Prostate gland (tissue), 2 donors: Measurements from ENCODE around the gene ASXL2. TPM values are rescaled to one million over a fixed set of nuclear protein-coding genes. Genes with fewer than 3 reads are reported as not detected.
A peak's percentile ranks its signal among the peaks of the same experiment; 100 is the strongest.

Source experiments
- DNase-seq: peaks from one replicate; pipeline ENCODE4 v3.0.0-alpha.2; 2019; ENCODE audit warnings: low spot score
- H3K27ac ChIP-seq, 2 donors: fragments of 200-600 bp; sonication (generic); 2 replicates each; pipeline ENCODE4 v1.5.1; 2017 to 2019
- H3K27me3 ChIP-seq: fragments of 200-600 bp; sonication (generic); replicated peaks from 2 replicates; pipeline ENCODE4 v1.5.1; 2019; ENCODE audit not compliant: insufficient read depth
- H3K36me3 ChIP-seq, 2 donors: fragments of 200-600 bp; sonication (generic); 1 replicate in 1 of 2; 2 replicates in 1 of 2; pipeline versions ENCODE4 v1.5.1 to v1.8.1; 2017 to 2019
- H3K4me1 ChIP-seq: fragments of 200-600 bp; sonication (generic); replicated peaks from 2 replicates; pipeline ENCODE4 v1.5.1; 2019
- H3K4me3 ChIP-seq, 2 donors: fragments of 200-600 bp; sonication (generic); 2 replicates each; pipeline ENCODE4 v1.5.1; 2017 to 2019
- H3K9me3 ChIP-seq: fragments of 200-600 bp; sonication (generic); 2 replicates; pipeline ENCODE4 v1.5.1; 2017
- POLR2A ChIP-seq: fragments of 450-650 bp; IDR thresholded peaks from one replicate; pipeline ENCODE4 v1.6.1; 2016; ENCODE audit warnings: antibody characterized with exemption, mild to moderate bottlenecking
- POLR2AphosphoS5 ChIP-seq: sonication (generic); formaldehyde crosslinking; IDR thresholded peaks from one replicate; pipeline ENCODE4 v1.6.1; 2017; ENCODE audit warnings: antibody characterized with exemption
- WGBS: methylation state at CpG from one replicate; pipeline ENCODE4 v1.1.5; 2018; 5-methylcytosine and 5-hydroxymethylcytosine counted together
- intact Hi-C: fragments of 100-400 bp; cut with DNase I; formaldehyde crosslinking; loops from one replicate; pipeline ENCODE4 v1.14.2; 2022
- total RNA-seq, 2 donors: library from RNA; depleted of rRNA; stranded (reverse); fragments of >200 nt; gene quantifications; one replicate each; pipeline ENCODE4 v1.1.0, GENCODE V29; 2016
- TF ChIP-seq, protein P1 (sequence below), 4 experiments: fragments of 200-600 bp in 2 of 4; fragments of 450-650 bp in 2 of 4; sonication (generic) in 2 of 4; IDR thresholded peaks; 1 replicate in 3 of 4; 2 replicates in 1 of 4; pipeline ENCODE4 v1.5.1; 2016 to 2019; ENCODE audit warnings: antibody characterized with exemption in 4 of 4, mild to moderate bottlenecking in 2 of 4, moderate library complexity in 2 of 4

Gene ASXL2
- total RNA-seq, 2 donors from 2014 or later, result 15.8 to 36.1 TPM

DNA sequence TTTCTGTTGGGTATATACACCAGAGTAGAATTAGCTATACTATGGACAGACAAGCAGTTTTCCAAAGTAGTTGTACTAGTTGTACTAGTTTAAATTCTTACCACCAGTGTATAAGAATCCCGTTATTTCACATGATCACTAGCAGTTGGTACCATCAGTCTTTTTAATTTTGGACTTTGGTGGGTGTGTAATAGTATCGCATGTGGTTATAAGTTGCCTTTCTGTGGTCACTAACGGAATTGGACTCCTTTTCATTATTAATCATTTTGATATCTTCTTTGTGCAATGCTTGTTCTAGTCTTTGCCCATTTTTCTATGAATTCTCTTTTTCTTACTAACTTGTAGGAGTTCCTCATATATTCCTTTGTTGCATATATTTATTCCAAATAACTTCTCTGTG lies 89.8 kb downstream of the ASXL2 start:
- Histone ChIP-seq H3K9me3 (no peaks in the 10 kb centered on the region), H3K4me3 (no peak overlapping the region), H3K36me3 (no peaks in the 10 kb centered on the region), H3K27me3 (no peaks in the 10 kb centered on the region), H3K27ac (no peak overlapping the region), H3K4me1 (no peaks in the 10 kb centered on the region)
- 96% methylated on average over 3 of the region's 3 CpGs for WGBS
- intact Hi-C loops, result no loop called here
- TF ChIP-seq, protein P1, sequence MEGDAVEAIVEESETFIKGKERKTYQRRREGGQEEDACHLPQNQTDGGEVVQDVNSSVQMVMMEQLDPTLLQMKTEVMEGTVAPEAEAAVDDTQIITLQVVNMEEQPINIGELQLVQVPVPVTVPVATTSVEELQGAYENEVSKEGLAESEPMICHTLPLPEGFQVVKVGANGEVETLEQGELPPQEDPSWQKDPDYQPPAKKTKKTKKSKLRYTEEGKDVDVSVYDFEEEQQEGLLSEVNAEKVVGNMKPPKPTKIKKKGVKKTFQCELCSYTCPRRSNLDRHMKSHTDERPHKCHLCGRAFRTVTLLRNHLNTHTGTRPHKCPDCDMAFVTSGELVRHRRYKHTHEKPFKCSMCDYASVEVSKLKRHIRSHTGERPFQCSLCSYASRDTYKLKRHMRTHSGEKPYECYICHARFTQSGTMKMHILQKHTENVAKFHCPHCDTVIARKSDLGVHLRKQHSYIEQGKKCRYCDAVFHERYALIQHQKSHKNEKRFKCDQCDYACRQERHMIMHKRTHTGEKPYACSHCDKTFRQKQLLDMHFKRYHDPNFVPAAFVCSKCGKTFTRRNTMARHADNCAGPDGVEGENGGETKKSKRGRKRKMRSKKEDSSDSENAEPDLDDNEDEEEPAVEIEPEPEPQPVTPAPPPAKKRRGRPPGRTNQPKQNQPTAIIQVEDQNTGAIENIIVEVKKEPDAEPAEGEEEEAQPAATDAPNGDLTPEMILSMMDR (IDR thresholded peaks at IDR 0.05), result no peak
- no peak for DNase-seq

DNA sequence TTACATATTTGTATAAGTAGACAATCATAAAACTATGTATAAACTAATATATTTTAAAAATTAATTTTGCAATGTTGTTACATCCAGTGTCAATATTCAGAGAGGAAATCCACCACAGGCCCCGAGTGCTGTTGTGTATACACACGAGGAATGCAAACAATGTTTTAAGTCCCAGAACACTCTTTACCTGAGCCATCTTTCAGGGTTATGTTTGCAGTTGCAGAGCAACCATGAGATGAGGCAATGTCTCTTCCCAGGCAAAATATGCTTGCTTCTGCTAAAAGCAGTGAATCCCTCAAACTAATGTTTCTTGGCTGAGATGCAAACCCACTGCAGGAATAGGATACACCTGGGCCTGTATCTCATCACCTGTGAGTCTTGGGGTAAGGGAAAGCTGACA lies 91.3 kb downstream of the ASXL2 start:
- WGBS, result 54% methylated on average over 2 of the region's 2 CpGs
- DNase-seq, result peak; percentile 19
- no peaks in the 10 kb centered on the region for H3K4me1 ChIP-seq
- no peak overlapping the region for H3K4me3 ChIP-seq
- no peaks in the 10 kb centered on the region for H3K36me3 ChIP-seq
- no peak for TF ChIP-seq POLR2A
- no peak for TF ChIP-seq POLR2AphosphoS5
- TF ChIP-seq, protein P1 (IDR thresholded peaks at IDR 0.05), result no peak
- intact Hi-C loops, result no loop called here
- H3K9me3 ChIP-seq, result no peaks in the 10 kb centered on the region
- no peak overlapping the region for H3K27ac ChIP-seq
- H3K27me3 ChIP-seq, result no peaks in the 10 kb centered on the region

DNA sequence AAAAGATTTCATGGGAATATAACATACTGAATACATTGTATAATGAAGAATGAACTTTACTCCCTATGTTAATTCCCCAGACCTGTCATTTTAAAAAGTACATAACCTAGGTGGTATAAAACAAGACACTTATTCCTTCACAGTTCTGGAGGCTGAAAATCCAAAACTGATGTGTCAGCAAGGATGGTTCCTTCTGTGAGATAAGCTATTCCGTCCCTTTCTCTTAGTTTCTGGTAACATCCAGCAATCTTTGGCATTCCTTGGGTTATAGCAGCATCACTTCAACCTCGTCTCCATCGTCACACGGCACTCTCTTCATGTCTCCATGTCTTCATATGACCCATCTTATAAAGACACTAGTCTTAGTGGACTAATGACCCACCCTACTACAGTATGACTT lies 93.9 kb downstream of the ASXL2 start:
- Histone ChIP-seq H3K36me3 (no peaks in the 10 kb centered on the region), H3K27ac (no peak overlapping the region), H3K9me3 (no peaks in the 10 kb centered on the region), H3K4me3 (no peak overlapping the region), H3K27me3 (no peaks in the 10 kb centered on the region), H3K4me1 (no peaks in the 10 kb centered on the region)
- TF ChIP-seq, protein P1 (IDR thresholded peaks at IDR 0.05), result no peak
- TF ChIP-seq POLR2AphosphoS5 (no peak), POLR2A (no peak)
- 97% methylated on average over 4 of the region's 4 CpGs for WGBS
- DNase-seq, result no peak
- intact Hi-C loops, result no loop called here

DNA sequence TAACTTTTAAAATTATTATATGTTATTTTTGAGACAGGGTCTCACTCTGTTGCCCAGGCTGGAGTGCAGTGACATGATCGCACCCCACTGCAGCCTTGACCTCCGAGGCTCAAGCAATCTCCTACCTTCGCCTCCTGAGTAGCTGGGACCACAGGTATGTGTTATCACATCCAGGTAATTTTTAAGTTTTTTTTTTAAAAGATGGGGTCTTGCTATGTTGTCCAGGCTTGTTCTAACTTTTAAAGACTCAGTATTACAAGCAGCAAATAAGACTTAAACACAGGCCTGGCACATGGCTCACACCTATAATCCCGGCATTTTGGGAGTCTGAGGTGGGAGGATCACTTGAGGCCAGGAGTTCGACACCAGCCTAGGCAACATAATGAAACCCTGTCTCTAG lies 101.2 kb downstream of the ASXL2 start:
- Histone ChIP-seq H3K36me3 (no peaks in the 10 kb centered on the region), H3K27ac (no peak overlapping the region), H3K27me3 (no peaks in the 10 kb centered on the region), H3K4me1 (no peaks in the 10 kb centered on the region), H3K9me3 (no peaks in the 10 kb centered on the region), H3K4me3 (no peak overlapping the region)
- intact Hi-C loops, result no loop called here
- no peak for DNase-seq
- WGBS, result 92% methylated on average over 5 of the region's 5 CpGs
- TF ChIP-seq POLR2A, result no peak
- TF ChIP-seq POLR2AphosphoS5, result no peak
- TF ChIP-seq, protein P1 (IDR thresholded peaks at IDR 0.05), result no peak

DNA sequence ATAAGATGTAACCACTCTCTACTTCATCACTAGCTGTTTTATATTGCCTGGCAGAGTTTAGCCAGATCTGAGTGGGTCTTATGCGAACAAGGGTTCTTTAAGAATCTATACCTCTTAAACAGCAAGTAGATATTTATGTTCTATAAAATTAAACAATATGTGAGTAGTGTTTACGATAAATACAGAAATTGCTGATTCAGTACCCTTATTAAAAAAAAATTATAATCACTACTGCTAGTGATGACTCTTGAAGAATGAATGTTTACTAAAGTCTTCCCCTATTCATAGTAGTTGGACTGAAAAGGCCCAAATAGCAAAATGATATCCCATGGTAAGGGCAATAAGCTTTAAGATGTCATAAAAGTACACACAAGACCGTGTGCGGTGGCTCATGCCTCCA lies 106.2 kb downstream of the ASXL2 start:
- H3K27ac ChIP-seq, result no peak overlapping the region
- intact Hi-C loops, result no loop called here
- no peaks in the 10 kb centered on the region for H3K4me1 ChIP-seq
- TF ChIP-seq POLR2A (no peak), POLR2AphosphoS5 (no peak)
- TF ChIP-seq, protein P1 (IDR thresholded peaks at IDR 0.05), result no peak
- WGBS, result 95% methylated on average over 4 of the region's 4 CpGs
- no peaks in the 10 kb centered on the region for H3K27me3 ChIP-seq
- no peaks in the 10 kb centered on the region for H3K36me3 ChIP-seq
- no peak for DNase-seq
- H3K4me3 ChIP-seq, result no peak overlapping the region
- H3K9me3 ChIP-seq, result no peaks in the 10 kb centered on the region
